Measurements from ENCODE around the gene MED15.
"Not testable (repeated sequence)": the region's sequence is repeated elsewhere in the genome, so short reads cannot be mapped to it uniquely, and the experiment has no call there.

MED15 gene

DNA sequence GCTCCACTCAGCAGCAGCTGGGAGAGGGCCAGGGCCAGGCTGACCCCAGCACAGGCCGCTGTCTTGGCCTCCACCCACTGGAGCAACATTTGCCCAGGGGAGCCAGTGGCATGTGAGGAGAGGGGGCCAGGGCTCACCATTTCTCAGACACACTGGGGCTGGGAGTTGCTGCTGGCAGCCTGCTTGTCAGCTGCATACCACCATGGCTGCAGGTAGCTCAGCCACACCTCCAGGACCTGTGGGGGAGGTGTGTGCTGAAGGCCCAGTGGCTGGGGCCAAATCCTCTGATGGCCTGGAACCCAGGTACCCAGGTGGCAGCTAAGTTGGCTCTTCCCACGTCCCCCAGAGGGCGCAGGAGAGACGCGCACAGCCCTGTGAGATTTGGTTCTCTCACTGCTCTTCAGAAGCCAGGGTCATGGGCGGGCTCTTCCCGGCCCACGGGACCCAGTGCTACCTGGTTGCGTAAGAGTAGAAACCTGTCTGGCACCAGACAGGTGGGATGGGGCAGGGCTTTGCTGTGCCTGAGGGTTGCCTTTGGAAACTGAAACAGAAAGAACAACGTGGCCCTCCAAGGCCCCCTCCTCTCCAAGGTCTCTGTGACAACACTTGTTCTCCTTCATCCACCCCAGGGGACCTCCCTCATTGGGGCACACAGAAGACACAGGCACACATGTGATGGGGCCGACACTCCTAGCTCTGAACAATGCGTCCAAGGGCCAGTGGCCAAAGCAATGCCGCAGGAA lies 98.8 kb downstream of the MED15 start:
- peak; percentile 76 to 81 for DNase-seq

DNA sequence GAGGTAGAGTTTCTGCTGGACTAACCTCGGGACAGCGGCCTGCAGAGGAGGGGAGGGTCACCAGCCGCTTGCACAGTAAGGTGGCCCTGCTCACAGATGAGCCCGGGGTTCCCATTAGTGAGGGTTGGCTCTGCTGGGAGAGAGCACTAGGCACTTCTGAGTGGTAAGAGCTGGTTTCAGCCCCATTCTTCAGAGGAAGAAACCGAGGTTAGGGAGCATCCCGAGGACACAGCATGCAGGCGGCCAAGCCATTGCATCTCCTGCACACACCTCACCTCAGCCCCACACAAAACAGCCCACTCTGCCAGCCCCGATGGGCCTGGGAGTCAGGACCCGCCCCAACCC lies 99.3 kb downstream of the MED15 start:
- DNase-seq: no peak

DNA sequence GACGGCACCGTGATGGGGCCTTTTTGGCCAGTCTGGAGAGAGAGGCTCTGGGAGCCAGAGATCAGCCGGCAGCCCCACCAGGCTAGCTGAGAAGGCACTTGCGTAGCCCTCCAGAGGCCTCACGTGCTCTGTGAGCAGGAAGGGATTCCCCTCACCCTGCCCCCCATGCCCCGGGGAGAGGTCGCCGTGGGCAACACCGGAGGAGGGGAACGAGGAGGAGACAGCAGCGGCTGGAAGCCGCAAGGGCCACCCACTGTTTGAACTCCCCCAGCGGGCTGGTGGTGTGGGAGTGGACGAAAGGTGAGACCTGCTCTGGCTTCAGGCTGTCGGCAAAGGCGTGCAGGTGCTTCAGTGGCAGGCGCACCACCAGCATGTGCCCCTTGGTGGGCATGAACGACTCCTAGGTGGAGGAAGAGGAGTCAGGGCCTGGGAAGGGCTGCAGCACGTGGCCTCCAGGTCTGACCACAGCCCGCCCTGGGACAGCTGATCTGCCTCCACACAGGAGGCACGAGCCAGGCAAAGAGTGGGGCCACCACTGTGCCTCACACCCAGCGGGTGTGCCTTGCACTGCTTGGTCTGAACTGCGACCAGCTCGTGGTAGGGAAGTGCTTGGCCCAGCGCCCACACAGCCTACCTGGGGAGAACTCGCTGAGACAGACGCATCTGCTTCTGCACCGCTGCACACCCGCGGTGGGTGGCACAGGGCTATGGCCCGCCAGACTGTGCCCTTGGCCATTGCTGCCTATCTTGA lies 99.9 kb downstream of the MED15 start:
- DNase-seq: no peak

DNA sequence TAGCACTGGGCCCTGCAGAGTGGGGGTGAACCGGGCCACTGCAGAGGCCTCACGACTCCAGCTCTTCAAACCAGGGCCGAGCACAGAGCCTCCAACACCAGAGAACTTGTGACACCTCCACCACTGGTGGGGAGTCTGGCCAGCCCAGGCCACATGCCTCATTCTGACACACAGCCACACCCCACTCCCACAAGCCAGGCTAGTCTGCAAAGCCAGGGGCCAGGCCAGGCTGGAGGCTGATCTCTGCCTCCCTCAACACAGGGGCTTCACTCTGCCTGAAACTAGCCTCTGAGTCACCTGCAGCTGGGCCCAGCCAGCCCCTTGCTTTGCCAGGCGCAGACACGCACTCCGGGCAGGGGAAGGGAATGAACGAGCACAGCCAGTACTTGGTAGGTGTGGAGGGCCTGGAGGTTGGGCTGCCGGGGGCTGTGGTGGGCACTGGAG lies 102.9 kb downstream of the MED15 start:
- no peak for DNase-seq

DNA sequence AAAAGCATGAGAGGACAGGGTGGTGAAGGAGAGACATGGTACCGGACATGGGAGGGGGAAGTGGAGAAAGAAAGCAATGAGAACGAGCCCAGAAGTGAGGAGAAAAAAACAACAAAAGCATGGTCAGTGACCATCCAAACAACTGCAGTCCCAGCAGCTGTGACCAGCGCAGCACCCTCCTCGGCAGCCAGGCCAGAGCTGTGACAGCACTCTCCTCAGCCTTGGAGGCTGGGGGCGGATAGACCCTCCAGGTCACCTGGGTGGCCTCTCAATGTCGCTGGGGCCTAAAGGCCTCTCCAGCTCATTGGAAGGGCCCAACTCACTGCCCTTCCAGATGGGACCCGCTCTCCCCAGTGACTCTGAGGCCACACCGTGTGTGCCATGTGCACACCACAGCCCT lies 103.3 kb downstream of the MED15 start:
- no peak for DNase-seq

DNA sequence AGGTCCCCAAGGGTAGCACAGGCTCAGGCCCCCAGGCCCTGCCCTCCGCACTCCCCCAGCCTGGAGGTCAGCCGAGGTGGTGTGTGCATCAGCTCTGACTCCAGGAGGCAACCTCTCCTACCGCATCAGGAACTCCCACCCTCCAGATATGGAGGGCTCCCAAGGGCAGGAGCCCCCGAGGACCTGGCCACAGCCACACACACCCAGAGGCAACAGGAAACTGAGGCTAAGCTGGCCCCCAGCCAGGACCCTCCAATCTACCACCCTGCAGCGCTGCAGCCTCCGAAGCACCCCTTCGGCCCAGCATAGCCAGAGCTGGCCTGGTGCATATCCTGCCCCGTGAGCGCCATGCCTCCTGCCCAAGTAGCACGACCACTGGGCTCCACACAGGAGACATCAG lies 104.0 kb downstream of the MED15 start:
- DNase-seq: no peak

DNA sequence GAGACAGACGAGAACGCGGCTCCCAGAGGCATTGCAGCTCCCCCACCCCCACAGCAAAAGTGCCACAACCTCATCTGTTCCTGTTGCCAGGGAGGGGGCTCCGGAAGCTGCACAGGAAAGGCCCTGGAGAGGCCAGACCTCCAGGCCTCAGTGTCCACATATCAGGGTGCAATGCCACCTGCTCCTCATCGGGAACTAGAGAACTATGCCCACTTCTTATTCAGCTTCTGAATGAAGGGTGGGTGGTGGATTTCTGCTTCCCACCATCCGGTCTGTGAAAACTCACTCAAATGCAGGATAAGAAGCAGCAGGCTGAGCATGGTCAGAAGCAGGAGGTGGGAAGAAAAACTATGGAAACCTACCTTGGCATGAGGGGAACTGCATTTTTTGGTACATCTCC lies 105.9 kb downstream of the MED15 start:
- no peak for DNase-seq

DNA sequence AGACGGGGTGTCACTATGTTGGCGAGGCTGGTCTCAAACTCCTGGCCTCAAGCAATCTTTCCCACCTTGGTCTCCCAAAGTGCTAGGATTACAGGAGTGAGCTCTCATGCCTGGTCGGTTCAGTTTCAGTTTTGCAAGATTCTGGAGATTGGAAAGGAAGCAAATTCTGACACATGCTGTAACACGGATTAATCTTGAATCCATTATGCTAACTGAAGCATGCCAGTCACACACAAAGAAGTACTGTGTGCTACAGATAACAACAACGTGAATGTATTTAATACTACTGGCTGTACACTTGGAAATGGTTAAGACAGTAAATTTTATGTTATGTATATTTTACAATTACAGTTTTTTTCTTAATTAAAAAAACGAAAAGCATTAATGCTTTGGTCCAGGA lies 107.6 kb downstream of the MED15 start:
- no peak for DNase-seq

DNA sequence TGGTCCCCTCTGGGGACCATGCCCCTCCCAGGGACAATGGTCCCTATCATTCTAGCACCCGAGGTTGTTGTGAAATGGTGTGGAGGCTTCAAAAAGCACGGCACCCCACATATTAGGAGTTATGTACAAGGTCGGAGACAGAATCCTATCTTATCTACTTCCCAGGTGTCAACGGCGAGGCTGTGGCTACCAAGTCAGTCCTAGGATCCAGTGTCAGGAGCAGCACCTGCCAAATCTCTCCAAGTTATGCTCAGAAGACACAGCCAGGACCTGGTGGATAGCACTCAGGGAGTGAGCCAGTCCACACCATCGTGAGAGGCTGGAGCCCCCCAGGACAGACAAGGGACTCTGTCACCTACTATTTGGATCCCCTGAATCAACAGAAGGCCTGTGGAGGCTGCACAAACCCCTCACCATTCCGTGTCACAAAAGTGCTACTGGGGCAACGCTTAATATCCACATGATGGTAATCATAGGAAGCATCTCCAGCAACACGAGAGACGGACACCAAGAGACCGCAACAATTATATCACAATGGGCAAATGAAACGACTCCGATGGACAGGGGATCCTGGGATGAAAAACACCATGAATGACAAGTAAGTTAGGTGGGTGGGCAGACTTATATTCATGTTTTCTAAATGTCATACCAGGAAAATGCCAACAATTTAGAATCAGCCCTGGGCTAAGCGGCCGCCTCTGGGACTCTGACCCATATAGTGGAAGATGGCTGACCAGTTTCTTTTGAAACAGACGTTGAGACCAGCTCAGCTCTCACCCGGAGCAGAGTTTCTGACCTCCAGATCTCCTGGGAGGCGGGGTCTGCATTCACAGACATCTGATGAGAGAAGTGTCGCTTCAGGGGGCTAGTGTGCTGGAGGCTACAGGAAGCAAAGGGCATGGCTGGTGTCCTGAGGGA lies 108.4 kb downstream of the MED15 start:
- DNase-seq: no peak

DNA sequence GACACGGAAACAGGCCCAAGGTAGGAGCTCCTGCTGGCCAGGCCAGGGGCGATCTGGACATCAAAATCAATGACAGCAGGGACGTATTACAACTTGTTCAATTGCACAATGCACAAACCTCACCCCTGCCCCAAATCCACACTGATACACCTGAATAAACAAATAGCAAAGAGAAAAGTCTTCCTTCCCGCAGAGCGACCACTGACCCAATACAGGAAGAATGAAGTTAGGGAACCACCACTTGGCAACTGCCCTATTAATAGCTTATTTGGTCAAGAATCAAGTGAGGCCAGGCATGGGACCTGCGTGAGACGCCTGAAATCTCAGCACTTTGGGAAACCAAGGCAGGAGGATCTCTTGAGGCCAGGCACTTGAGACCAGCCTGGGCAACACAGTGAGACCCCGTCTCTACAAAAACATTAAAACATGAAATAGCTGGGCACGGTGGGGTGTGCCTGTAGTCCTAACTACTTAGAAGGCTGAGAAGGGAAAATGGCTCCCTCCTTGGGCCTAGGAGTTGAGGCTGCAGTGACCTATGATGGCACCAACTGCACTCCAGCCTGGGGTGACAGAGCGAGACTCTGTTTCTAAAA lies 109.1 kb downstream of the MED15 start:
- no peak for DNase-seq

DNA sequence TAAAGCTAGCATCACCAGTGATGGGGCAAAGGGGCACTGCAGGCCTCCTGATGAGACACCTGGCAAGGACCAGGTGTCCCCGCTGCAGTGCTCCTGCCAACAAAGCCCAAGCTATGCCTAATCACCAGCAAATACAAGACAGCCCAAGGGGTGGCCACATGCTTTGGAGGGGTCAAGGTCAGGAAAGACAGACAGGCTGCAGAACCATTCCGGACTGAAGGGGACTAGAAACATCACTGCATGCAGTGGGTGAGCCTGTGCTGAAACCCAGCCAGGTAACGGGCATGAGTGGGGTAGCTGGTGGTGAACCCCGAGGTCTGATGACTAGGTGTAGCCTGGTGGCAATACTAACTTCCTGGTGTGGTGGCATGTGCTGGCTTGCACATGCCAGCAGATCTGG lies 111.1 kb downstream of the MED15 start:
- DNase-seq: no peak

DNA sequence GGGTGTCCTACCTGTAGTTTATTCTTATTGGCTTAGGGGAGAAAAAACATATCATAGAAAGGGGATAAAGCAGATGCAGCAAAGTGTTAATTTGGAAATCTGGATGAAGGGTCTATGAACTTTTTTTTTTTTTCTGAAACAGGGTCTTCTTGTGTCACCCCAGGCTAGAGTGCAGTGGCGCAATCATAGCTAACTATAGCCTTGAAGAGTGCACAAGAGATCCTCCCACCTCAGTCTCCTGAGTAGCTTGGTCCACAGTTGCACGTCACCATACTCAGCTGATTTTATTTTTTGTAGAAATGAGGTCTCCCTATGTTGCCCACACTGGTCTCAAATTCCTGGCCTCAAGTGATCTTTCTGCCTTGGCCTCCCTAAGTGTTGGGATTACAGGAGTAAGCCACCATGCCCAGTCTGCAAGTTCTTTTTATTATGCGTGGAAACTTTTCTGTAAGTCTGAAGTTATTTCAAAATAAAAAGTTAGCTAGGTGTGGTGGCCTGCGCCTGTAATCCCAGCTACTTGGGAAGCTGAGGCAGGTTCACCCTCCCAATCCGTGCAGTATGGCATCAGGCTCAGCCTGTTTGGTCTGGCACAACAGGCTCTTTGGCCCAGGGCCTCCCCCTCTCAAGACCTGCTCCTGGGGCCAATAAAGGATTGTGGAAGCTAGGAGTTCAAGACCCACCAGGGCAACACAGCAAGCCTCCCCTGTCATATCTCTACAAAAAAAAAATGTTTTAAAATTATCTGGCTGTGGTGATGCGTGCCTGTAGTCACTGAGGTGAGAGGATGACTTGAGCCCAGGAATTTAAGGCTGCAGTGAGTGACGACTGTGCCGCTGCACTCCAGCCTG lies 111.9 kb downstream of the MED15 start:
- DNase-seq: no peak

DNA sequence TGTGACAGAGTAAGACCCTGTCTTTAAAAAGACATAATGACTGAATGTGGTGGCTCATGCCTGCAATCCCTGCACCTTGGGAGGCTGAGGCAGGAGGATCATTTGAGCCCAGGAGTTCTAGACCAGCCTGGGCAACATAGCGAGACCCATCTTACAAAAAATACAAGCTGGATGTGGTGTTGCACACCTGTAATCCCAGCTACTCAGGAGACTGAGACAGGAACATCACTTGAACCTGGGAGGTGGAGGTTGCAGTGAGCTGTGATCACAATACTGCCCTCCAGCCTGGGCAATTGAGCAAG lies 112.4 kb downstream of the MED15 start:
- DNase-seq: not testable (repeated sequence)

DNA sequence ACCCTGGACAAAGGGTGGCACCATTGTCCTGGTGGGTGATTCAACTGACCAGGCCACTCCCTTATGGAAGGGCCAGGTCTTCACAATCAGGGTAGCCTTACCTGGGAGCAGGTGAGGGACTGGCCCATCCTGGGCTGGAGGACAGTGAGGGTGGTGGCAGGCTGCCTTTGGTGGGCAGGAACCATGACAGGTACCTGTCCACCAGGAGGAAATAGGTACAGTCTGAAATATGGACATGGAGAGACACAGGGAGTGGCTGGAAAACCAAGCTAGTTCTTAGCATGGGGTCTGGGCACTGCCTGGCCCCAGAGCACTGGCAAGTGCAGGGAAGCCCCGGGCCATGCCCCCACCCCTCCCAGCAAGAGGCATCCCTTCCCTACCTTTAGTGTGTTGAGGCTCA lies 113.8 kb downstream of the MED15 start:
- no peak for DNase-seq

DNA sequence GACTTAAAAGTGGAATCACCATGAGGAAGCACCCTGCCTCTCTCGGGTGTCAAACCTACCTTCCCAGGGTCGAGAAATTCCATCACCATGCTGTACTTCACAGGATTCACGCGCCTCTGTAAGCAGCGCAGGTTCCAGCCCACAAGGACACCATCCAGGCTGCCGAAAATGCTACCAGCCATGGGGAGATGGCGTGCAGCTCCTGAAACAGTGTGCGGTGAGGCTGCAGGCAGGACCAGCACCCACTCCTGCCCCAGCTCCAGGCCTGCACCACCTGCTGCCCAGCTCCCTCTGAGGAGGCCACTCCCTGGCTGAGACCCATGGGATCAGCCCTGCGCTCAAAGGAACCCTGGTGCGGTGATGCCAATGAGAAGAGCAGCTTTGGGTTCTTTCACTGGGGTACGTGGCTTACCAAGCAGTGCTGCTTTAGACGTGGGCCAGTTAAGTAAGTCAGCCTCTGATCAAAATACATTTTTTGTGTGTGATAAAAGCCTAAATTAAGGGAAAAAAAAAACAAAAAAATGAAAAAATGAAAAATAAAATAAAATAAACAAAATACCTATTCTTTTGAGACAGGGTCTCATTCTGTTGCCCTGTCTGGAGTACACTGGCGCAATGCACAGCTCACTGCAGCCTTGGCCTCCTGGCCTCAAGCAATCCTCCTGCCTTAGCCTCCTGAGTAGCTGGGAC lies 115.4 kb downstream of the MED15 start:
- DNase-seq: no peak

DNA sequence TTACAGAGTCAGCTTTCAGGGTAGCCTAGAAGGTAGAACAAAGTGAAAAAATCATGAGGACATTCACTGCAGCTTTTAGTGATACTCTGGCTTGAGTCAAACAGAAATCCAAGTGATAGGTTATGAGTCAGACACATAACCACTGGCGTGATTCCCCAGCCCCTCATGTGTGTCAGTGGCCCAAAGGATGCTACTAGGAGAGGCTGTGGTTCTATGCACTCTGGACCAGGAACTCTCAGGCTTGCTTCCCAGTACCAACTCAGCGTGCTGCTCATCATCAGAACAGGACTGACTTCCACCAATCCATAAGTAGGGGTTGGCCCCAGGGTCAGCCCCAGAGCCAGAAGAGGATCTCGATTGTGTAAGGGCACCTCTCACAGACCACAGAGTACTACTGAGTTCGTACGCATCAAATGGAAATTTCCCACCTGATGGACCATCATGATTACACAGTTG lies 116.8 kb downstream of the MED15 start:
- peak; percentile 82 for DNase-seq

DNA sequence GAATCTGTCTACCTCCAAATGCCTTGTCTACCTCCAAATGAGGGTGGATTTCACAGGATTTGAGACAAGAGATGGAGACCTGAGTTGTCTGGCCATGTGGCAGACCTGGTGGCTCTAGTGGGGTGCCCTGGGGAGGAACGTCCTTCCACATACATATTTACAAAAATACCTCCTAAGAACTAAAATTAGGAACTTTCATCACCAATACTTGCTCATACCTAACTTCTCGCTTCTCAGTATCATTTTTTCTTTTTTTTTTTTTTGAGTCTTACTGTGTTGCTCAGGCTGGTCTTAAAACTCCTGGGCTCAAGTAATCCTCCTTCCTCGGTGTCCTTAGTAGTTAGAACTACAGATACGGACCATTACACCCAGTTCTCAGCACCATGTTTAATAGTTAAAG lies 117.9 kb downstream of the MED15 start:
- DNase-seq: no peak

DNA sequence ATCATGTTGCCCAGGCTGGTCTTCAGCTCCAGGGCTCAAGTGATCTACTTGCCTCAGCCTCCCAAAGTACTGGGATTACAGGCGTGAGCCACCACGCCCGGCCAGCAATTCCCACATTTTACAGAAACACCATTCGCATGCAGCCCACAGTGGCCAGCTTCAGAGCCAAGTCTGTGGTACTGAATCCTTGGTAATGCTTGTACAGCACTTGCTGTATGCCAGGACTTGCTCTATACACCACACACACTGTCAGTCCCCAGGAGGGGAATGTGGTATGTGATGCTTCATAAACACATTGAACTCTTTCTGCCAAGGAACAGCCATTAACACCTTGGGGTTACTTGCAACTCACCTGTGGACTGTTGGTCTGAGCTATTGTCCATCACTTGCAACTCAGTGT lies 119.4 kb downstream of the MED15 start:
- DNase-seq: no peak

DNA sequence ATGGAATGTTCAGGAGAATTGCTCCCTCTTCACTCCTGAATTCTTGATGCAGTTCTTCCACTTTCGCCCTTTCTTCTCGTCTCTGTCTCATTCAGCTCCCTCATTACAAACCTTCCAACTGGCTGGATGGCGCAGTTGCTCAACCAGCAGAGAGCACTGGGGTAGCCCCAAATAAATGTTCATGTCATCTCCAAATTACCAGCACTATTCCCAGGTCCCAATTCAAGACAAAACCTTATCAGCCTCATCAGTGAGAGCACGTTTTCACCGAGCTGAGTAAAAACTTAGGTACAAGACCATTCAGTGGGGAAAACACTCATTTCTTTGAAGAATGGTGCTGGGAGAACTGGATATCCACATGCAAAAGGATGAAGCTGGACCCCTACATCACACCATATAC lies 120.0 kb downstream of the MED15 start:
- no peak for DNase-seq

DNA sequence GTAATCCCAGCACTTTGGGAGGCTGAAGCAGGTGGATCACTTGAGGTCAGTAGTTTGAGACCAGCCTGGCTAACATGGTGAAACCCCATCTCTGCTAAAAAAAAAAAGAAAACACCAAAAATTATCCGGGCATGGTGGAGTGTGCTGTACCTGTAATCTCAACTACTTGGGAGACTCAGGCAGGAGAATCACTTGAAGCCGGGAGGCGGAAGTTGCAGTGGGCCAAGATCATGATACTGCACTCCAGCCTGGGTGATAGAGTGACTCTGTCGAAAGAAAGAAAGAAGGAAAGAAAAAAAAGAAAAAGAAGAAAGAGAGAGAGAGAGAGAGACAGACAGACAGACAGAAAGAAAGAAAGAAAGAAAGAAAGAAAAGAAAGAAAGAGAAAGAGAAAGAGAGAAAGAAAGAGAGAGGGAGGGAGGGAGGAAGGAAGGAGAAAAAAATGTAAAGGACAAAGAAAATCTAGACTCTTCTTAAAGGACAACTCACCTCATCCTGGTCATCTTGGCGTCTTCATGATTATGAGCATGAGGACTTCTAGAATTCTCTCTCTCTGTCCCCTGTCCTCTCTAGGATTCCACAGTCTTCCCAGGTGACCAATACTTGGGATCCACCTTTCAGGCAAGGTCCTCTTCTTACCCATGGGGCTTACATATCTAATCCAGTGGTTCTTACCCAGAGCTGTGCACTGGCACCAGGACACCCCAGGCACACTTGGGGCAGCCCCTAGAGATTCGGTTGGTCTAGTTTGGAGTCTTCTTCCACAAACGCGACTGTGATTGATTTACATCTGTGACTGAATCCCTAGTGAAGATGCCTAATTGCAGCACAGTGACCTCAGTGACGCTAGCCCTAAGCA lies 120.9 kb downstream of the MED15 start:
- no peak for DNase-seq

DNA sequence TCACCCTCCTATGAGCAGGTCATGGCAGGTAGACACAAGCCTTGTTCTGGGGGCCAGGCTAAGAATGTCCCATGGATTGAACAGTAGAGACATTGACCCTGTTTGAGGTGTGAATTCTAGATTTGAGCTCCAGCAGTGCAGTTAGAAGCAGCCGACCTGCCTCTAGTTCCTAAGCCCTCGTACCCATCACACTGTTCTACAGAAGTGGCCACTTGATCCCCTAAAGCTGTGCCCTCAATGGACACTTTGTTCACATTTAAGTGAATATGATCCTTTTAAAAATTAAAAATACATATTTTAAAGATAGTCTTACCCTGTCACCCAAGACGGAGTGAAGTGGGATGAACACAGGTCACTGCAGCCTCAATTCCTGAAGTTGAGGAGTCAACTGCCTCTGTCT lies 122.0 kb downstream of the MED15 start:
- DNase-seq: no peak

Measured in activated T-cell treated with anti-CD3 and anti-CD28 coated beads, Interleukin-2, amount 50 U/mL, for 48 hours (primary cell).